OCI-LY1 (cell line): Measurements from ENCODE around the gene ERBB4.

Experiments used
- CTCF ChIP-seq: fragments of 200-600 bp; sonication (generic), shearing (Covaris generic); IDR thresholded peaks from 2 replicates; pipeline ENCODE4 v1.5.1; 2017; ENCODE audit warnings: mild to moderate bottlenecking, antibody characterized with exemption, low read length, moderate library complexity, mixed read lengths
- EZH2 ChIP-seq: fragments of 200-600 bp; sonication (generic), shearing (Covaris generic); IDR thresholded peaks from 2 replicates; pipeline ENCODE4 v1.8.0; 2017; ENCODE audit warnings: borderline replicate concordance, mixed run types, mild to moderate bottlenecking, antibody characterized with exemption, low read length, moderate library complexity, mixed read lengths

DNA sequence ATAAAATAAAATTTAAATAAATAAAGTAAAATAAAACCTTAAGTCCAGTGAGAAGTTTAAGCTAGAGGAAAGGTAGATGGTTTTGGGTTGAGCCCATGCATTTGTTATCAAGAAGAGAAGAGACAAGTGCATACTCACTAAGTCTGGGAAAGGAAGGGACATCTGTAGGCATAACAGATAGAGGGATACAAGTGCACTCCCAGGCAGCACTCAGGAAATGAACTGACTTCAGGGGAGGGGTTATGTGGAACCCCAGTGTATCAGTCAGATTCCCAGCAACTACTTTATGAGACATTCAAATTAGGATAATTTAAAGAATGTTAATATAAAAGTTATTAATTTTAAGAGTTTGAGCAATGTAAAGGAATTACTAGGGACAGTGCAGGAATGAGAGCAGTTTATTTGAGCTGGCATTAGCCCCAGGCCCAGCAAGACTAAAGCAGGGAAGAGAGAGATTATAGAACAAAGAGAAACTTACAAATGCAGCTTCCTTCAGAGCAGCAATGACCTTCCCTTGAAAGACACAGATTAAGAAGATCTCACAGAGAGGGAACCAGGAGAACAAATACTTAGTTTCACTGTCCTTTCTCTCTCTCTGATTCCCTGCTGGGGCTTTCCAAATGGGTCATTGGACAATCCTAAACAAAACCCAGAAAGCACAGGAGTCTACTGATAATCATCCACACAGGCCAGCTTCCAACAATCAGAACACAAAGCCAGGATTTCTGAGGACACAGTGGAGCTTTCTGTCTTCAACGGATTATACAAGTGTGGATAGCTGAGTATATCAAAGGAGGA, 109.7 kb downstream of the ERBB4 start:
- TF ChIP-seq CTCF: no peak
- no peak for TF ChIP-seq EZH2
